ENCODE data around the gene FAHD2A.
"Not testable (repeated sequence)": the region's sequence is repeated elsewhere in the genome, so short reads cannot be mapped to it uniquely, and the experiment has no call there.

The FAHD2A gene

DNA sequence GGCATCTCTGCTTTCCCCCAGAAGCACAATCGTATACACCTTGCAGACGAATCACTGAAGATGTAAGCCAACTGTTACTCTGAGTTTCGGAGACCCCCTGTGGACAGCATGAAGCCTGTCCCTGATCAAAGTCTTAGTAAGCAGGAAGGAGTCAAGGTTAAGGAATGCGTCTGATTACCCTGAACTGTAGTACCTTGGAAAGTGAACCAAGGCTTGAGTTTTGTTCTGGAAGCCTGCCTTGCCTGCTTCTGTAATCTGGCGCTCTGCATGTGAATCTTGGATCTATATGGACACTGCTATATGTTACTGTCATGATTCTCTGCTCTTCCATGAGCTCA lies 33.3 kb downstream of the FAHD2A start:
- not testable (repeated sequence) for DNase-seq (ENCODE audit: low spot score)

DNA sequence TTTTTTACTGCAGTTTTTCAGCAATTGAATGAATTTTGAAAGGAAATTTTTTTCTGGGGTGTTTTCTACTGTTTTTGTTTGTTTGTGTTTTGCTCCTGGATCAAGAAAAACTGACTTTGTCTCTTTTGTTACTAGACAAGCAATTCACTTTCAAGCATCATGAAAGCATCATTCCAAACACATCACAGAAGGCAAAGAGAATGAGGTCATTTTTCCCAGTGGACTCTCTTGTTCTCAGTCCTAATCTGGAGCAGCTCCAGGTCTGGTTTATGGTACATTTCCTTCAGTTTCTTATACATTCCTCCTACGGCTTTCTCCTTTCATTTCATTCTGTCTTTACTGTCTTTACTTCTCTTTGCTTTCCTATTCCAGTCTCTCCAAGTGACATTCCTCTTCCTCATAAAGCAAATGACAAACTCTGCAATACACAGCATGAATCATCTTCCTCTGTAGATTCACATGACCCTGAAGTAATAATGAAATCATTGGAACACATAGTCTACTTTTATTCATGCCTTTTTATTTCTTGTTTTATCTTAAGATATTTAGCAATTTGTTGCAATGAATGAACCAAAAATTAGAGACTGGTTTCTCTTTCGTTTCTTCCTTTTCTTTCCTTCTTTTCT lies 40.1 kb downstream of the FAHD2A start:
- DNase-seq (ENCODE audit: low spot score) = not testable (repeated sequence)

DNA sequence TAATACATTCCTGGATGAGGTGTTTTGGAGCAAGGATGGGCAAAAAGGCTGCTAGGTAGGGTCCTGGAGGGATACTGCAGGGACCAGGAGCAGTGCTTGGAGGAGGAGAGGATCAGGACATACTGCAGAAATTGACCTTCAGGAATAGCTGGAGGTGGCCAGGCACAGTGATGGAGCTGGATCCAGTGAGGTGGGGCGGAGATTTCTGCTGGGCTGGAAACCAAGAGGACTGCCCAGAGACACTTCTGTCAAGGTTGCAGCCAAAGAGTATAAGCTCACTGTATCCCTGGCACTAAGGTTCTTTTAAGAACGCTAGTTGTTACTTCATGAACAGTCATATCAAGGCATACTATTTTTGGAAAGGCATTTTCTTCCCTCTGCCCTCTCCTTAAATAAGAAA lies 42.8 kb downstream of the FAHD2A start:
- DNase-seq (ENCODE audit: low spot score) = not testable (repeated sequence)

DNA sequence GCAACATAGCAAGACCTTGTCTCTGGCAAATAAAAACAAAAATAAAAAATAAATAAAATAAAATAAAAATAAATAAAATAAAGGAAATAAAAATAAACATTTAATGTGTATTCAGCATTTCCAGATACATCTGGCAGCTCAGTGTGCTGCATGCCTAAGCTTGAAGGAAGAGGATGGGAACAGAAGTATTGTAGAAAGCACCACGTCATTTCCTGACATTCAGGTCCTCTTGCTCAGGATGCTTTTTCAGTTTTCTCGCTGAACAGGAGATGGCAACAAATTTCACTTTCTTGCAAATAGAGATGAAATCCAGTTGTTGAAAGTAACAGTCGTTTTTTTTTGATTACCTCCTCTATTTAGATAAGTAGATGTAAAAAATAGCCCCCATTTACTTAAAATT lies 60.8 kb downstream of the FAHD2A start:
- not testable (repeated sequence) for DNase-seq (ENCODE audit: low spot score)

All from AG20443 (cell line).